ENCODE data around the gene SLCO3A1. TPM values are rescaled to one million over a fixed set of nuclear protein-coding genes. Genes with fewer than 3 reads are reported as not detected.

Gene SLCO3A1
- total and polyA plus RNA-seq, 4 donors, result 1.6 to 3.6 (median 2.4) TPM

DNA sequence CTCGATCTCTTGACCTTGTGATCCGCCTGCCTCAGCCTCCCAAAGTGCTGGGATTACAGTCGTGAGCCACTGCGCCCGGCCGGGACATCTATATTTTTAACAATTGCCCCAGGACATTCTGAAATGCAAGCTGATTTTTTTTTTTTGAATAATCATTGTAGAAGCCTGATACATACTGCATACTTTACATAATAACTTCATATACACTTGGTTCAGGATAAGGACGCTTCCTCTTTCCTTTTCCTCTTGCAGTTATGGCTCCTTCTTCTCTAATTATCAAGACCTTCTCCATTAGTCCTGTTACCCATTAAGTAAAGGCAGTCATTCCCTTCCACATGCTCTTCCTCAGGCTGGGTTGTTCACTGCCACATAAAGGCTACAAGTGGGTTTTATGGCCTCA lies 58.3 kb downstream of the SLCO3A1 start:
- Histone ChIP-seq H3K9me3 (ENCODE audit: control insufficient read depth in 4 of 4, low read length in 3 of 4) (no peaks in the 10 kb centered on the region), H3K27ac (ENCODE audit: low read depth in 1 of 2, low read length in 2 of 2) (no peak overlapping the region), H3K36me3 (ENCODE audit: control insufficient read depth in 4 of 4, insufficient read depth in 3 of 4, low read depth in 1 of 4, low read length in 3 of 4) (no peaks in the 10 kb centered on the region), H3K4me3 (ENCODE audit: low read depth in 1 of 3, low read length in 3 of 3) (no peak overlapping the region), H3K4me1 (ENCODE audit: control insufficient read depth in 4 of 4, insufficient read depth in 4 of 4, low read length in 3 of 4) (no peaks in the 10 kb centered on the region), H3K27me3 (ENCODE audit: control insufficient read depth in 4 of 4, insufficient read depth in 4 of 4, low read length in 3 of 4) (no peaks in the 10 kb centered on the region), H3K9ac (ENCODE audit: low read depth in 1 of 2, low read length in 2 of 2) (no peak overlapping the region)
- DNase-seq (ENCODE audit: low spot score), result no peak
- TF ChIP-seq JUND (IDR thresholded peaks at IDR 0.05) (no peak), ATF3 (IDR thresholded peaks at IDR 0.05) (no peak), ZBTB33 (IDR thresholded peaks at IDR 0.05) (no peak), SP1 (IDR thresholded peaks at IDR 0.05) (no peak), YY1 (IDR thresholded peaks at IDR 0.05) (no peak), FOXA2 (IDR thresholded peaks at IDR 0.05) (no peak), HNF4A (conservative IDR thresholded peaks at IDR 0.05) (no peak)
- TF ChIP-seq, protein P1, sequence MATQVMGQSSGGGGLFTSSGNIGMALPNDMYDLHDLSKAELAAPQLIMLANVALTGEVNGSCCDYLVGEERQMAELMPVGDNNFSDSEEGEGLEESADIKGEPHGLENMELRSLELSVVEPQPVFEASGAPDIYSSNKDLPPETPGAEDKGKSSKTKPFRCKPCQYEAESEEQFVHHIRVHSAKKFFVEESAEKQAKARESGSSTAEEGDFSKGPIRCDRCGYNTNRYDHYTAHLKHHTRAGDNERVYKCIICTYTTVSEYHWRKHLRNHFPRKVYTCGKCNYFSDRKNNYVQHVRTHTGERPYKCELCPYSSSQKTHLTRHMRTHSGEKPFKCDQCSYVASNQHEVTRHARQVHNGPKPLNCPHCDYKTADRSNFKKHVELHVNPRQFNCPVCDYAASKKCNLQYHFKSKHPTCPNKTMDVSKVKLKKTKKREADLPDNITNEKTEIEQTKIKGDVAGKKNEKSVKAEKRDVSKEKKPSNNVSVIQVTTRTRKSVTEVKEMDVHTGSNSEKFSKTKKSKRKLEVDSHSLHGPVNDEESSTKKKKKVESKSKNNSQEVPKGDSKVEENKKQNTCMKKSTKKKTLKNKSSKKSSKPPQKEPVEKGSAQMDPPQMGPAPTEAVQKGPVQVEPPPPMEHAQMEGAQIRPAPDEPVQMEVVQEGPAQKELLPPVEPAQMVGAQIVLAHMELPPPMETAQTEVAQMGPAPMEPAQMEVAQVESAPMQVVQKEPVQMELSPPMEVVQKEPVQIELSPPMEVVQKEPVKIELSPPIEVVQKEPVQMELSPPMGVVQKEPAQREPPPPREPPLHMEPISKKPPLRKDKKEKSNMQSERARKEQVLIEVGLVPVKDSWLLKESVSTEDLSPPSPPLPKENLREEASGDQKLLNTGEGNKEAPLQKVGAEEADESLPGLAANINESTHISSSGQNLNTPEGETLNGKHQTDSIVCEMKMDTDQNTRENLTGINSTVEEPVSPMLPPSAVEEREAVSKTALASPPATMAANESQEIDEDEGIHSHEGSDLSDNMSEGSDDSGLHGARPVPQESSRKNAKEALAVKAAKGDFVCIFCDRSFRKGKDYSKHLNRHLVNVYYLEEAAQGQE (IDR thresholded peaks at IDR 0.05), result no peak
- WGBS, result 83% methylated on average over 7 of the region's 7 CpGs

DNA sequence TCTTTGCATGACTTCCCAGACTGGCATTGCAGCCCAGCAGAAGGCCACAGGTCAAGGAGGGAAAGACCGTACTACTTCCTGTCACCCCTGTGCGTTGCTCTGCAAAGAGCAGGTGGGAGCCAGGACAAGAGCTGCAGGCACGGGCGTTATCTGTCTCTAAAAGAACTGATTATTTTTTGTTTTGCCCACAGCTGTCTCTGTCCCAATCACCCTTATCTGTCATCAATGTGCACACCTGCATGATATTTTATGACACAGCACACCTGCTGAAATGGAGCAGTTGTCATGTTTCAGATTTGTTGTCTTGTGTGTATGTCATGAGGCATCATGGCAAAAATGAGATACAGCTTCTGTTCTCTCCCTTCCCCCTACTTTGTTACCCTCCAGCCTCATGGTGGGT lies 58.8 kb downstream of the SLCO3A1 start:
- no peak for DNase-seq (ENCODE audit: low spot score)
- 69% methylated on average over 4 of the region's 4 CpGs for WGBS
- H3K9me3 ChIP-seq (ENCODE audit: control insufficient read depth in 4 of 4, low read length in 3 of 4), result no peaks in the 10 kb centered on the region

More for the DNA sequence above, 58.8 kb downstream of the SLCO3A1 start:
- H3K27me3 ChIP-seq (ENCODE audit: control insufficient read depth in 4 of 4, insufficient read depth in 4 of 4, low read length in 3 of 4), result no peaks in the 10 kb centered on the region
- no peak overlapping the region for H3K9ac ChIP-seq (ENCODE audit: low read depth in 1 of 2, low read length in 2 of 2)
- no peak overlapping the region for H3K4me3 ChIP-seq (ENCODE audit: low read depth in 1 of 3, low read length in 3 of 3)
- TF ChIP-seq, protein P2, sequence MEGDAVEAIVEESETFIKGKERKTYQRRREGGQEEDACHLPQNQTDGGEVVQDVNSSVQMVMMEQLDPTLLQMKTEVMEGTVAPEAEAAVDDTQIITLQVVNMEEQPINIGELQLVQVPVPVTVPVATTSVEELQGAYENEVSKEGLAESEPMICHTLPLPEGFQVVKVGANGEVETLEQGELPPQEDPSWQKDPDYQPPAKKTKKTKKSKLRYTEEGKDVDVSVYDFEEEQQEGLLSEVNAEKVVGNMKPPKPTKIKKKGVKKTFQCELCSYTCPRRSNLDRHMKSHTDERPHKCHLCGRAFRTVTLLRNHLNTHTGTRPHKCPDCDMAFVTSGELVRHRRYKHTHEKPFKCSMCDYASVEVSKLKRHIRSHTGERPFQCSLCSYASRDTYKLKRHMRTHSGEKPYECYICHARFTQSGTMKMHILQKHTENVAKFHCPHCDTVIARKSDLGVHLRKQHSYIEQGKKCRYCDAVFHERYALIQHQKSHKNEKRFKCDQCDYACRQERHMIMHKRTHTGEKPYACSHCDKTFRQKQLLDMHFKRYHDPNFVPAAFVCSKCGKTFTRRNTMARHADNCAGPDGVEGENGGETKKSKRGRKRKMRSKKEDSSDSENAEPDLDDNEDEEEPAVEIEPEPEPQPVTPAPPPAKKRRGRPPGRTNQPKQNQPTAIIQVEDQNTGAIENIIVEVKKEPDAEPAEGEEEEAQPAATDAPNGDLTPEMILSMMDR (IDR thresholded peaks at IDR 0.05; ENCODE audit: low read depth, low read length, missing input control), result no peak
- TF ChIP-seq GABPA (IDR thresholded peaks at IDR 0.05 in 1 of 2, conservative IDR thresholded peaks at IDR 0.05 in 1 of 2) (no peak), JUND (IDR thresholded peaks at IDR 0.05) (no peak), RAD21 (IDR thresholded peaks at IDR 0.05) (no peak), HNF4A (conservative IDR thresholded peaks at IDR 0.05) (no peak), FOXA2 (IDR thresholded peaks at IDR 0.05) (no peak), ZBTB33 (IDR thresholded peaks at IDR 0.05) (no peak), FOXA1 (IDR thresholded peaks at IDR 0.05) (no peak)
- TF ChIP-seq, protein P1 (IDR thresholded peaks at IDR 0.05), result no peak
- H3K27ac ChIP-seq (ENCODE audit: low read depth in 1 of 2, low read length in 2 of 2), result no peak overlapping the region
- H3K36me3 ChIP-seq (ENCODE audit: control insufficient read depth in 4 of 4, insufficient read depth in 3 of 4, low read depth in 1 of 4, low read length in 3 of 4), result no peaks in the 10 kb centered on the region
- no peaks in the 10 kb centered on the region for H3K4me1 ChIP-seq (ENCODE audit: control insufficient read depth in 4 of 4, insufficient read depth in 4 of 4, low read length in 3 of 4)
